Stimulated activated CD8-positive, alpha-beta memory T cell treated with anti-CD3 and anti-CD28 coated beads, Interleukin-12 subunit alpha, Interleukin-12 subunit beta, amount 100 ng/mL, for 4 hours (primary cell): ENCODE measurements around the gene SPATA20.

Experiments
- DNase-seq: peaks from one replicate; pipeline ENCODE4 v3.0.0-alpha.2; 2020; ENCODE audit warnings: low read depth

Gene SPATA20

GRCh38 chr17:50579399-50579798 lies 32.4 kb downstream of the SPATA20 start:
- DNase-seq = no peak

- DNase-seq = no peak
Measured at GRCh38 chr17:50580646-50581045, 33.7 kb downstream of the SPATA20 start.

- no peak for DNase-seq
Measured at GRCh38 chr17:50581316-50581715, 34.3 kb downstream of the SPATA20 start.

GRCh38 chr17:50582741-50583140 lies 35.8 kb downstream of the SPATA20 start:
- no peak for DNase-seq

- DNase-seq = no peak
Measured at GRCh38 chr17:50583641-50584040, 36.7 kb downstream of the SPATA20 start.

GRCh38 chr17:50584116-50584515 lies 37.1 kb downstream of the SPATA20 start:
- DNase-seq = no peak

- no peak for DNase-seq
Measured at GRCh38 chr17:50584749-50585148, 37.8 kb downstream of the SPATA20 start.

- DNase-seq = no peak
Measured at GRCh38 chr17:50585346-50585745, 38.4 kb downstream of the SPATA20 start.

GRCh38 chr17:50585891-50586290 lies 38.9 kb downstream of the SPATA20 start:
- DNase-seq = no peak

GRCh38 chr17:50586421-50587247 lies 39.7 kb downstream of the SPATA20 start:
- DNase-seq = no peak

- DNase-seq = no peak
Measured at GRCh38 chr17:50587571-50587970, 40.6 kb downstream of the SPATA20 start.

- no peak for DNase-seq
Measured at GRCh38 chr17:50588391-50589049, 41.5 kb downstream of the SPATA20 start.

- no peak for DNase-seq
Measured at GRCh38 chr17:50589095-50589705, 42.2 kb downstream of the SPATA20 start.

- no peak for DNase-seq
Measured at GRCh38 chr17:50590946-50591737, 44.2 kb downstream of the SPATA20 start.

GRCh38 chr17:50593321-50593720 lies 46.3 kb downstream of the SPATA20 start:
- DNase-seq = no peak

- DNase-seq = no peak
Measured at GRCh38 chr17:50594128-50594823, 47.3 kb downstream of the SPATA20 start.

- no peak for DNase-seq
Measured at GRCh38 chr17:50594892-50595291, 47.9 kb downstream of the SPATA20 start.

- DNase-seq = no peak
Measured at GRCh38 chr17:50596191-50597037, 49.4 kb downstream of the SPATA20 start.

GRCh38 chr17:50598487-50598886 lies 51.5 kb downstream of the SPATA20 start:
- DNase-seq = no peak

GRCh38 chr17:50599606-50600005 lies 52.6 kb downstream of the SPATA20 start:
- no peak for DNase-seq
